Fibroblast of pulmonary artery (primary cell): Measurements from ENCODE around the gene CHERP.
A peak's percentile ranks its signal among the peaks of the same experiment; 100 is the strongest.

Experiments used
- DNase-seq: peaks from one replicate; pipeline ENCODE4 v3.0.0-alpha.2; 2010; ENCODE audit warnings: low read depth
- H3K4me3 ChIP-seq: replicated peaks from 2 replicates; pipeline ENCODE4 v1.5.1; 2011; ENCODE audit warnings: low read depth, mild to moderate bottlenecking, control low read depth, low read length, moderate library complexity
- TF ChIP-seq, protein P1 (sequence below): IDR thresholded peaks from 2 replicates; pipeline ENCODE4 v1.5.1; 2011; ENCODE audit warnings: mild to moderate bottlenecking, control low read depth, low read length, inconsistent platforms; ENCODE audit errors: missing control alignments

Gene CHERP

DNA sequence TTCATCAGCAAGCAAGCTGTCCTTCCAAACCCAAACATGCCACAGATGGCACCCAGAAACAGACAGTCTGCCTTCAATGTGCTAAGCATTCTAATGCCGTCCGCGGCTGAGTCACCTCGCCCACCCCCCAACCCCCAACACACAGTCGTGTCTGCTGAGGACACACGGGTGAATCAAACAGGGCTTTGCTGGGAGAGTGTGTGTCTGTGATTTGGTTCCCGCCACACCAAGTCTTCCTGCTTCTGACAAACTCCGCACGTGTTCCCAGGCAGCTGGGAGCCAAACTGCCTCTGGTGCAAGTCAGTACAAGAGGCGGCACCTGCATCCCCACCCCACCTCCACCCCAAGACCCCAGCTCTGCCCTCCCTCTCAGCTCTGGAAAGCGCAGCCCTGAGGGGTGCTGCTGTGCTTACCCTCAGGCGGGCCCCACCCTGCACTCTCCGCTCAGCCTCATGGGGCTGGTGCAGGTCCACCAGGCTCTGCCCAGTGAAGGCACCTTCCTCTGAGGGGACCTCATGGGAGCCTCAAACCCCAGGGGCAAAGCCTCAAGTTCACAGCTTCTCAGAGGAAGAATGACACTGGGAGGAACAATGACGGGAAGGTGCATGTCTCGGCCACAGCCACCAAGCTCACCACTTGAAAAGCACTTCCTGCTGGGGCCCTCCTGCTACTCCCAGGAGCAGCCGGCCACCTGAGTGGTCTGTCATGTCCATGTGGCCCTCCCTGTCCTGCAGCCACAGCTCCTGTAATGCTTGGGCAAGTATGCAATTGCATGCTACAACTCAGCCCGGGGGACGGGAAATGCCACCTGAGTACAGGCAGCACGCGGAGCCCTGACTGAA, 45.0 kb upstream of the CHERP start:
- H3K4me3 ChIP-seq = no peak overlapping the region
- peak; percentile 14 for DNase-seq
- TF ChIP-seq, protein P1, sequence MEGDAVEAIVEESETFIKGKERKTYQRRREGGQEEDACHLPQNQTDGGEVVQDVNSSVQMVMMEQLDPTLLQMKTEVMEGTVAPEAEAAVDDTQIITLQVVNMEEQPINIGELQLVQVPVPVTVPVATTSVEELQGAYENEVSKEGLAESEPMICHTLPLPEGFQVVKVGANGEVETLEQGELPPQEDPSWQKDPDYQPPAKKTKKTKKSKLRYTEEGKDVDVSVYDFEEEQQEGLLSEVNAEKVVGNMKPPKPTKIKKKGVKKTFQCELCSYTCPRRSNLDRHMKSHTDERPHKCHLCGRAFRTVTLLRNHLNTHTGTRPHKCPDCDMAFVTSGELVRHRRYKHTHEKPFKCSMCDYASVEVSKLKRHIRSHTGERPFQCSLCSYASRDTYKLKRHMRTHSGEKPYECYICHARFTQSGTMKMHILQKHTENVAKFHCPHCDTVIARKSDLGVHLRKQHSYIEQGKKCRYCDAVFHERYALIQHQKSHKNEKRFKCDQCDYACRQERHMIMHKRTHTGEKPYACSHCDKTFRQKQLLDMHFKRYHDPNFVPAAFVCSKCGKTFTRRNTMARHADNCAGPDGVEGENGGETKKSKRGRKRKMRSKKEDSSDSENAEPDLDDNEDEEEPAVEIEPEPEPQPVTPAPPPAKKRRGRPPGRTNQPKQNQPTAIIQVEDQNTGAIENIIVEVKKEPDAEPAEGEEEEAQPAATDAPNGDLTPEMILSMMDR = no peak

DNA sequence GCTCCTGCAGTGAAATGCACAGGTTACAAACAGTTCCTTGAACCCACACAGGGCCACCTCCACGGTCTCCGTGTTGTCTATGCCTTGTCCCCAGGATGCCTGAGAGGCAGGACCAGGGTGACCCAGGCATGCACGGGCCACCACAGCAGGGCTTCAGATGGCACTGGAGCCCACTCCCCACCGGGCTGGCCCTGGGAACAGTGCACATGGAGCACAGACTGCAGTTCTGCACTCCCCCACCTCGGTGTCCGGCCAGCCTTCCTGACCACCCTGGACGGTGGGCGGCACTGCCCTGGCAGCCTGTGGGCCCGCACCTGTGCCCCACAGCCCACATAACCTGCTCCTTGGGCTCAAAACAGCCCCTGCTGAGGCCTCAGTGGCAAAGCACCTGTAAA, 44.2 kb upstream of the CHERP start:
- TF ChIP-seq, protein P1 = no peak
- H3K4me3 ChIP-seq = no peak overlapping the region
- no peak for DNase-seq

DNA sequence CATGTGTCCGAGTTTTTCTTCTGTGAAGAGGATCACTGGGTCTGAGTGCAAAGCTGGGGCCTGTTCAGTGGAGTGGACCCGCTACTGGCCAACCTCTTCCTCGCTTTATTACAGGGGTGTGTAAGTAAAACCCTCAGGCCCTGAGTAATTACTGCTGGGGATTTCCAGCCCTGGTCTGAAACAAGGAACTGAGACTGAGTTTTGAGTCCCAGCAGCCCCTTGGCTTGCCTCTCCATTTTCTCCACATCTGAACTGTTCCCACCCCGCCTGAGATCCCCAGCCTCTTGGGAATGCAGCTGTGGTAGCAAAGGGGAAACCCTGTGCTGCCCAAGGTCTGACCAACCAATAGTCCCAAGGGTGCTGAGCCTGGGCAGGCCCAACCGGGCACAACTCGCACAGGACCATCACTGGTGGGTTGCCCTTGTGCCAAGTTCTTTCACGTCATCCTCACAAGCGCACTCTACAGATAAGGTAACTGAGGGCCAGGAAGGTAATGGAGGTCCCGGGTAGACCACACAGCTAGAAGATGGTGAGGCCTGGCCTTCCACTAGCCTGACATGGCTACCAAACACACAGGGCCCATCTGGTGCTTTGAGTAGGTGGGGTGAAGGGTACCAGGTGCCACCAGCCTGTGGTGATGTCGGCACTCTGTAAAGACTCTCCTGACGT, 43.7 kb upstream of the CHERP start:
- DNase-seq = no peak
- TF ChIP-seq, protein P1 = no peak
- no peak overlapping the region for H3K4me3 ChIP-seq

DNA sequence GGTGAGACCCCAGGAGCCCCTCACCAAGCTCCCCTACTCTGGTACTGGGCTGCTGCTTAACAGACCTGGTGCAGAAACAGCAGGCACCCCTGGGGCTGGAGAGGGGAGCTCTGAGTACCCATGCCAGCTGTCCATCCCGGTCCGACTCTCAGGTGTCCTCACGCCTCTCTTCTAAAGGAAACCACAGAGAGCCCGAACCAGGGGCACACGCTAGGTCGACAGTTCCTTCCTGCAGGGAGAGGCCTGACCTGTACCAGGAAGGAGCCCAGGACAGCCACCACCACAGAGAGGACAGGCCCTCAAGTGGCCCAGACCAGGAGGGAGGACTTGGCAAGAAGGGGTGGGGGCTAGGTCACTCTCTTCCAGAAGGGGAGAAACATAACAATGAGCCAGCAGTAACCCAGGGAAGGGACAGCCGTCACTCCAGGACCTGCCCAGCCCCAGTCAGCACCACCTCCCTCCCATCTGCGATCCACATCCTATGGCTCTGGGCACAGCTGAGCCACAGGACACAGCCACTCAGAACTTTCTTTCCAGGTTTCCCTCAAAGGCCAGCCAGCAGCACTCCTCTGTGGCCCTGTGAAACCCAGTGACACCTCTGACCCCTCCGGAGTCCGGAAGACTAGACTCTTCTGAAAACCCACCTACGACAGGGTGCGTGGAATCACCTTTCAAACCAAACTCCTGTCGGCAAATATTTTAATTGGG, 43.0 kb upstream of the CHERP start:
- H3K4me3 ChIP-seq = no peak overlapping the region
- DNase-seq = no peak
- TF ChIP-seq, protein P1 = no peak

DNA sequence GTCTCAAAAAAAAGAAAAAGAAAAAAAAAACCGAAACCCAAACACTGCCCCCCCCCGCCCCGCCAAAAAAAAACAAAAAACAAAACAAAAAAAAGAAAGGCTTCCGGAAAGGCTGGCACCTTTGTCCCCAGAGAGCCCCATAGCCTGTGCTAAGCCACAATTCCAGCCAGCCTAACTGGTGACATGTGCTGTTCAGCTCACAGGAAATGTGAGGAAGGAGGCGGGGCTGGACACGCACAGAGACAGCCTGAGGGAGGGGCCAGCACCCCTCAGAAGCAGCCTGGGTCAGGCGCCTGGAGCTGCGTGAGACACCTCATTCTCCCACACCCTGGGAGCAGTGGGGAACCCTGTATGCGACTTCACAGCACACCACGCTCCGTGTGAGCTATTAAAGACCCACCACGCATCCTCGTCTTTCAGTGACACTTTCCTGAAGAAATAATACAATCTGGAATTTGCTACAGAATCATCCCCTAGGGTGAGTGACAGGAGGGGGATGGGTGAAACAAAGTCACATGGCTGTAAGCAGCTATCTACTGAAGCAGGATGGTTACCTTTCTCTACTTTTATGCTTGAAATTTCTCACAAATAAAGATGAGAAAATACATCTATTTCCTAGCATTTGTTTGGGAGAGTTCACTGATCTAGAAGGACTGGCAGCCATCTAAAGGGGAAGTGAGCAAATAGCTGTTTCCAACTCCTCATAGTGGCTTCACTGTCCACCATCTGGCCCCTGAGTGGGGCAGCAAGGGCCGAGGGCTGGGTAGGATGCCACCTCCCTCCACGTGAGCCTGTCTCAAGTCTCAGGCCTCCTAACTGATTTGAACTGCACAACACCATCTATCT, 42.2 kb upstream of the CHERP start:
- TF ChIP-seq, protein P1 = no peak
- DNase-seq = peak; percentile 63
- peak overlapping the region; percentile 2 for H3K4me3 ChIP-seq

DNA sequence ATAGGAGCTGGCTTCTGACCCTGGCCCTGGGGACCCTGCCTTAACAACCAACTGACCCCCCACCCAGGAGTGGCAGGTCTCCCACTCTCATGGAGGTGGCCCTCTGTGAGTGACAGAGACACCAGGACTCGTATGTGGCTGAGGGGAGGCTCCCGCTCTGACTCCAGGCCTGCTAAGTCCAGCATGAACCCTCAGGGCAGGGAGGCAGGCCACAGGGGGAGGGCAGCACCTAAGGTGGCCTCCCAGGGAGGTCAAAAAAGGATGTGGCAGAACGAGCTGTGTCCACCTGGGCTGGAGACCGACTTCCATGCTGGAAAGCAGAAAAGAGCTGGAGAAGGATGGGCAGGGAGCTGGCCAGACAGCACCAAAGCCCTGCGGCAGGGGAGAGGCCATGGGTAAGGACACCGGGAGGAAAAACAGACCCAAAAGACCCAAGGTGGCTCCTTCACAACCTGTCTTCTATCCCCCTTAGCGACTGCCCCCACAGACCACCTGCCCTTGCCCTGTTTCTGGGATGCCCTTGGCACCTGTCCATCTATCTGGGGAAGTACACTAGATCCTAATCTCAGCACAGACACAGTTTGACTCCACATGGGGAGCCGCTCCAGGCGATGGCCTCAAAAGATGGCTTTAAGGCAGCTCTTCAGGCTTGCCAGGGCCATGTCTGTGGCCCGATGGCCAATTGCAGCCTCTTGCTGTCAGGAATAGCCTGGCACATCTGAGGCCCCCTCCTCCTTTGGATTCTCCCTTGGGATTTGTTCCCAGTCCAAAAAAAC, 40.4 kb upstream of the CHERP start:
- DNase-seq = no peak

More for the DNA sequence above, 40.4 kb upstream of the CHERP start:
- TF ChIP-seq, protein P1 = no peak
- H3K4me3 ChIP-seq = no peak overlapping the region
